Endothelial cell (in vitro differentiated cells): Measurements from ENCODE around the gene F2RL2. TPM values are rescaled to one million over a fixed set of nuclear protein-coding genes. Genes with fewer than 3 reads are reported as not detected.

Source experiments
- DNase-seq: peaks from one replicate; pipeline ENCODE4 v3.0.0; 2021; ENCODE audit warnings: low spot score
- H3K27ac Mint-ChIP-seq: one replicate; pipeline ENCODE4 v1.8.0; 2021; ENCODE audit warnings: mixed read lengths, inconsistent platforms; ENCODE audit not compliant: unreplicated experiment
- H3K27me3 Mint-ChIP-seq: one replicate; pipeline ENCODE4 v1.8.0; 2021; ENCODE audit warnings: mild to moderate bottlenecking, moderate library complexity, mixed read lengths, inconsistent platforms; ENCODE audit not compliant: unreplicated experiment
- H3K36me3 Mint-ChIP-seq: one replicate; pipeline ENCODE4 v1.8.0; 2021; ENCODE audit warnings: mild to moderate bottlenecking, low read depth, mixed read lengths, inconsistent platforms; ENCODE audit not compliant: unreplicated experiment
- H3K4me1 Mint-ChIP-seq: one replicate; pipeline ENCODE4 v1.8.0; 2021; ENCODE audit warnings: mild to moderate bottlenecking, mixed read lengths, inconsistent platforms; ENCODE audit not compliant: unreplicated experiment
- H3K4me3 Mint-ChIP-seq: one replicate; pipeline ENCODE4 v1.8.0; 2021; ENCODE audit warnings: mild to moderate bottlenecking, mixed read lengths, inconsistent platforms; ENCODE audit not compliant: unreplicated experiment
- H3K9me3 Mint-ChIP-seq: one replicate; pipeline ENCODE4 v1.8.0; 2021; ENCODE audit warnings: mixed read lengths, inconsistent platforms; ENCODE audit not compliant: unreplicated experiment
- CTCF ChIP-seq: fragments of 200-600 bp; sonication (generic); IDR thresholded peaks from one replicate; pipeline ENCODE4 v1.5.0; 2021; ENCODE audit warnings: antibody characterized with exemption; ENCODE audit not compliant: unreplicated experiment
- total RNA-seq: library from RNA; stranded (reverse); fragmentation: NEBNext Ultra II Directional; extraction: Animal tissue kit (Norgen Biotek cat#: 25700); gene quantifications from one replicate; pipeline ENCODE4 v1.2.1, GENCODE V29; 2021; ENCODE audit not compliant: unreplicated experiment

F2RL2 gene
- total RNA-seq, 1 donor from 2014 or later: 311 TPM

GRCh38 chr5:76594107-76594506, 29.1 kb downstream of the F2RL2 start:
- no peak overlapping the region for H3K4me3 Mint-ChIP-seq
- H3K9me3 Mint-ChIP-seq: no peaks in the 10 kb centered on the region
- no peak for DNase-seq
- no peaks in the 10 kb centered on the region for H3K4me1 Mint-ChIP-seq
- no peak overlapping the region for H3K27ac Mint-ChIP-seq
- no peak for TF ChIP-seq CTCF
- no peaks in the 10 kb centered on the region for H3K27me3 Mint-ChIP-seq
- peaks cover 12% of the 10 kb centered on the region for H3K36me3 Mint-ChIP-seq

GRCh38 chr5:76592692-76593091, 30.5 kb downstream of the F2RL2 start:
- Mint-ChIP-seq H3K36me3 (peaks cover 12% of the 10 kb centered on the region), H3K9me3 (no peaks in the 10 kb centered on the region), H3K4me3 (no peak overlapping the region), H3K27me3 (no peaks in the 10 kb centered on the region), H3K4me1 (no peaks in the 10 kb centered on the region), H3K27ac (no peak overlapping the region)
- DNase-seq: no peak
- no peak for TF ChIP-seq CTCF

- no peak for DNase-seq
- Mint-ChIP-seq H3K36me3 (peaks cover 12% of the 10 kb centered on the region), H3K9me3 (no peaks in the 10 kb centered on the region), H3K27me3 (no peaks in the 10 kb centered on the region), H3K4me1 (no peaks in the 10 kb centered on the region), H3K27ac (no peak overlapping the region), H3K4me3 (no peak overlapping the region)
- no peak for TF ChIP-seq CTCF
These were observed 31.8 kb downstream of the F2RL2 start for GRCh38 chr5:76591366-76591765.

- Mint-ChIP-seq H3K36me3 (peaks cover 12% of the 10 kb centered on the region), H3K4me3 (no peak overlapping the region), H3K4me1 (no peaks in the 10 kb centered on the region), H3K9me3 (no peaks in the 10 kb centered on the region), H3K27me3 (no peaks in the 10 kb centered on the region), H3K27ac (no peak overlapping the region)
- DNase-seq: no peak
- TF ChIP-seq CTCF: no peak
These were observed 33.2 kb downstream of the F2RL2 start for GRCh38 chr5:76590027-76590426.

GRCh38 chr5:76586531-76586930, 36.7 kb downstream of the F2RL2 start:
- H3K4me1 Mint-ChIP-seq: peaks cover 13% of the 10 kb centered on the region
- no peaks in the 10 kb centered on the region for H3K9me3 Mint-ChIP-seq
- DNase-seq: no peak
- peaks cover 4% of the 10 kb centered on the region for H3K36me3 Mint-ChIP-seq
- TF ChIP-seq CTCF: no peak
- no peaks in the 10 kb centered on the region for H3K27me3 Mint-ChIP-seq
- H3K27ac Mint-ChIP-seq: no peak overlapping the region
- no peak overlapping the region for H3K4me3 Mint-ChIP-seq
